GM21390 (cell line): ENCODE results near the gene BBOX1.

Source experiments
- ATAC-seq: cut with Tn5 transposase; IDR thresholded peaks from one replicate; pipeline ENCODE4 v1.9.1; 2021; ENCODE audit not compliant: unreplicated experiment

The BBOX1 gene

DNA sequence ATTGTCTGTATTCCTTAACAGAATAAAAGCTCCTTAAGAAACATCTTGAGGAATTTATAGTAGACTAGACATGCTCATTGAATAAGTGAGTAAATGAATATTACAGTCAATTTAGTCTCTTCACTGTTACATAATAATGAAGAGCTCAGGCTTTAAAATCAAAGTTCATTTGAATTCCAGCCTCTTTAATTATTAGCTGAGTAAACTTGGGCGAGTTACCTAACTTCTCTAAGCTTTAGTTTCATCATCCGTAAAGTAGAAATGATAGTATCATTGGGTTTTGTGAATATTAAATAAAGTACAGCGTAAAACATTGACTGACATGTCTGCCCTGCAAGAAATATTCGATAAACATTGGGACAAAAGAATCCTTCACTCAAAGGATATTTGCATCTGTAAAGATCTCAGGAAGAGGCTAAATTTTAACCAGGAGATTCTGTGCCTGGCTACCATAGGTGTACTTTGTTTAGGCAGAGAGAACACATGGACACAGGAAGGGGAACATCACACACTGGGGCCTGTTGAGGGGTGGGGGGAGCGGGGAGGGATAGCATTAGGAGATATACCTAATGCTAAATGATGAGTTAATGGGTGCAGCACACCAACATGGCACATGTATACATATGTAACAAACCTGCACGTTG is 15.2 kb upstream of the BBOX1 start:
- no peak for ATAC-seq

GRCh38 chr11:27025957-27026733 is 14.5 kb upstream of the BBOX1 start:
- no peak for ATAC-seq

DNA sequence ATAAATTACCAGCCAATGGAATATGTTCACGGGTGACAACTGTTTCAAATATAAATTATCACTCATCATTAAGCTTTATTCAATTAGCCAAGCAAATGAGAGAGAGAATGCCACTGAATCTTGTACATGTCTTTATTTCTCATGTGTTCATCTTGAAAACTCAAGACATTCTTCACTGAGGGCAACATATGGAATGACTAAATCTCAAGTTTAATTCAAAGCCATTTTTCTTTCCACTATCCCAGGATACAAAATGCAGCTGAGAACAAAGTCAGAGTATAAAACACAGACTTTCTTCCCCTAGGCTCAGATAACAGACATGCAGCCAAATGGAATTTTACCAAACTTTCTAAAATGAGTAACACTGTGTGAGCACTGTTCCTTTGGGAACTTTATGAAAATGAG is 12.1 kb upstream of the BBOX1 start:
- no peak for ATAC-seq

DNA sequence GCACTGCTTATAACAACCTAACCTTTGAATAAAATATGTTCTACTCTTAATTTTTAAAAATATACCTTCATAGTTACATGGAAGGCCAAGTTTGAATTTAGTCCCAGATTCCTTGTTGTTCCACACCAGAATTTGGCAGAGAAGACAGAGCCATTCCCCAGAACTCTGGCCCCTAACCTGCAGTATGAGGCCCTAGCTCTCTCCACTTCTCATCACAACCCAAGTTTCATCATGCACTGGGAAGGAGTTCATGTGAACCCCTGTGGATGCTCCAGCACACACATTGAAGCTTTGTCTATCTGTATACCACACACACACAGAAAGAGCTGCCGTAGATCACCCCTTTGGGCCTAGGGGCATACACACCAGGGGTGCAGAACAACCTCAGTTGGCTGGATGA is 10.6 kb upstream of the BBOX1 start:
- ATAC-seq, result no peak

- no peak for ATAC-seq
These were observed 8.9 kb upstream of the BBOX1 start for GRCh38 chr11:27031754-27032153.

DNA sequence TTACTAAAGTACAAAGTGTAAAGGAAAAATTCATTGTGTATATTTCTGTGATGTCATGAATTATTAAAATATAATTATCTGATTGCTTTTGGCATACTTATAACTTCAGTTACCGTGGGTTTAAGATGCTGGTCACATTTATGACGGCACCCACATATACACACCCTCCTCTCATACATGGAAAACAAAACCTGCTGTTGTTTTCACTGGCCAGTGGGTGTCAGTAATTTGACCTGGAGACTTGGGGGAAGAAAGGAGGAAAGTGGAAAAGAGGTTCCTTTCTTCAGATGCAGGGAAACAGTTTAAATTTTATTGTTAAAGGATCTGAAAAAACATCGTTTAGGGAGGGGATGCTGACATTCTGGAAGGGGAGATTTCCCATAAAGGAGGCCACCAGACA is 742 bp upstream of the BBOX1 start:
- ATAC-seq, result no peak

GRCh38 chr11:27041141-27041899 is 705 bp downstream of the BBOX1 start:
- ATAC-seq, result no peak

GRCh38 chr11:27046956-27047355 is 6.3 kb downstream of the BBOX1 start:
- no peak for ATAC-seq

- no peak for ATAC-seq
These were observed 12.1 kb downstream of the BBOX1 start for GRCh38 chr11:27052668-27053067.

DNA sequence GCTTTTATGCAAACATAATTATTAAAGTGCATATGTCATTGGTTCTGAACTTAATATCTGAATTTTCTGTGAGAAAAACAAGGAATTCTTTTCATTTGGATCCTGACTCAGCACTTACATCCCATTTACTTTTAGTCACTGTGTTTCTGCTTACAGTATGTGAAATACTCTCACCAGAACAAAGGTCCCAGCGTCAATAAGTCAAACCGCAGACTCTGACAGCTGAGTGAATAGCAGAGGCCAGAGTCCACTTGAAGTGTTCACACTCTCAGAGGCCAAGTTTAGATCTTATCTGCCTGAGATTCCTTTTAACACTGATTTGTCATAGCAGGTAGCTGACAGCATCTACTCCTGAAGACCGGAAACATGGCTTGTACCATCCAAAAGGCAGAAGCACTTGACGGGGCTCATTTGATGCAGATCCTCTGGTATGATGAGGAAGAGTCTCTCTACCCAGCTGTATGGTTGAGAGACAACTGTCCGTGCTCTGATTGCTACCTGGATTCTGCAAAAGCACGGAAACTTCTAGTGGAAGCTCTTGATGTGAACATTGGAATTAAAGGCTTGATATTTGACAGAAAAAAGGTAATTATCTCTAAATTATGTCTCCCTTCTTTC is 14.6 kb downstream of the BBOX1 start:
- ATAC-seq, result no peak

GRCh38 chr11:27057091-27057780 is 16.6 kb downstream of the BBOX1 start:
- ATAC-seq, result no peak

DNA sequence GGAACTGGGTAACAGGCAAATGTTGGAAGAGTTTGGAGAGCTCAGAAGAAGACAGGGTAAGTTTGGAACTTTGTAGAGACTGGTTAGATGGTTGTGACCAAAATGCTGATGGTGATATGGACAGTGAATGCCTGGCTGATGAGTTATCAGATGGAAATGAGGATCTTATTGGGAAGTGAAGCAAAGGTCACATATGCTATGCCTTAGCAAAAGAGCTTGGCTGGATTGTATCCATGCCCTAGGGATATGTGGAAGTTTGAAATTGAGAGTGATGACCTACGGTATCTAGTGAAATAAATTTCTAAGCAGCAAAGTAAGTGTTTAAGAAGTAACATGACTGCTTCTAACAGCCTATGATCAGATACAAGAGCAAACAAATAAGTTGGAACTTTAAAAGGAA is 17.8 kb downstream of the BBOX1 start:
- no peak for ATAC-seq

GRCh38 chr11:27059431-27059830 is 18.8 kb downstream of the BBOX1 start:
- no peak for ATAC-seq

GRCh38 chr11:27060816-27061460 is 20.3 kb downstream of the BBOX1 start:
- ATAC-seq, result no peak

GRCh38 chr11:27061461-27061821 is 20.8 kb downstream of the BBOX1 start:
- no peak for ATAC-seq

- ATAC-seq, result no peak
These were observed 23.5 kb downstream of the BBOX1 start for GRCh38 chr11:27064086-27064485.

DNA sequence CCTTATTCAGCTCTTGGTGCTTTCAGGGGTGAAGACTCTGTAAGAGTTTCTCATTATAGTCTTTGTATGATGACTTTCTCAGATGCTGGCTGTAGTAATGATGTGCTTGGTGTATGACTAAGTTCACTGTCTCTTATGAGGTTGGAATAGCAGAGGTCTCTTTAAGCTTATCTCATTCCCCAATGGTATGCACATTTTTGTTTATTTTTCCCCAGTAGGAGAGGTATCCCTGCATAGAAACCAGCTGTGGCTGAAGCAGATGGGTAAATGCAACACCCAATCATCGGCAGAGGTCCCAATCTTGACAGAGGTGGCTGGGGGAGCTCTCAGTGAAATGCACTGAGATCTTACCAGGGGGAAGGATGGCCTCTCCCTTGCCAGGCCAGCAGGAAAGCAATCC is 34.6 kb downstream of the BBOX1 start:
- ATAC-seq, result no peak

- ATAC-seq, result no peak
These were observed 35.0 kb downstream of the BBOX1 start for GRCh38 chr11:27075655-27076054.

DNA sequence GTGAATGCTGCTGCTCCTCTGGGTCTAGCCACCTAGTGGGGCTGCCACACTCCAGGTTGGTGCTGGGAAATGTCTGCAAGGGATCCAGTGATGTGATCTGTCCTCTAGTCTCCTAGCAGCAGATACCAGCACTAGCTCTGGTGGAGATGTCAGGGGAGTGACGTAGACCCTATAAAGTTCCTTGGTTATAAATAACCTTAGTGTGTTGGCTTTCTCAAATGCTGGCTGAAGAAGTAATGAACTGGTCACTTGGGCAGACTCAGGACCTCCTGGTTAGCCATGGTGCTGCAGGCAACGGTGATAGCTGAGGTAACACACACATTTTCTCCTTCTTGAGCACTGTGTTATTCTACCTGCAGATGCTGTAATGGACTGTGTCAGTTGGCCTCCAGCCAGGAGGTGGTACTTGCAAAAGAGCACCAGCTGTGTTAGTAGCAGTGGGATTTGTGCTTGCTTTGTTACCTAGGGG is 35.5 kb downstream of the BBOX1 start:
- no peak for ATAC-seq

DNA sequence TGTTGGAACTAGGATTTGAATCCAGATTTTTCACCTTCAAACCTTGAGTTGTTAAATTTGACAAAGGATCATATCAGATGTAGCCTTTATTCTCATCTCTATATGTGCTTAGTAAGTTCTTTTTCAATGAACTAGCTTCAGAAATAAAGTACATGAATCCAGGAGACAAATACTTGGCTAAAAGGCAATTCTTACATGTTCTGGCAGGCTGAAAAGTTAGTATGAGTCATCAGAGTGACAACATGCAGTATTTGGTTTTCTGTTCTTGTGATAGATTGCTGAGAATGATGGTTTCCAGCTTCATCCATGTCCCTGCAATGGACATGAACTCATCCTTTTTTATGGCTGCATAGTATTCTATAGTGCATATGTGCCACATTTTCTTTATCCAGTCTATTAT is 40.4 kb downstream of the BBOX1 start:
- ATAC-seq, result no peak
